Measurements from ENCODE around the gene TEKT1. TPM values are rescaled to one million over a fixed set of nuclear protein-coding genes. Genes with fewer than 3 reads are reported as not detected.
"Not testable (repeated sequence)": the region's sequence is repeated elsewhere in the genome, so short reads cannot be mapped to it uniquely, and the experiment has no call there.

The TEKT1 gene
- total RNA-seq: not detected
- long read RNA-seq: 0 reads

GRCh38 chr17:6831661-6832263 lies at the start of gene TEKT1:
TEKT1 (minus strand) TSS chr17:6831729; CDS start chr17:6830376, 1,353 bp downstream.
- TF ChIP-seq POLR2A (IDR thresholded peaks at IDR 0.05) (no peak), CTCF (IDR thresholded peaks at IDR 0.05) (no peak)
- ATAC-seq (peak; percentile 98 to 99 (median 99)), DNase-seq (peak; percentile 90 to 92 (median 90))
- Histone ChIP-seq H3K9me3 (no peaks in the 10 kb centered on the region), H3K36me3 (no peaks in the 10 kb centered on the region), H3K4me3 (peak within 1 kb of the TSS; percentile 47 to 56 (median 49)), H3K4me1 (no peaks in the 10 kb centered on the region), H3K27ac (no peak within 1 kb of the TSS), H3K27me3 (no peaks in the 10 kb centered on the region)
- intact Hi-C loops (cut with DNase I): no loop called here
- WGBS (ENCODE audit: insufficient coverage, low coverage, low lambda C conversion rate, missing lambda C conversion rate): 8% methylated on average over 7 of the region's 35 CpGs

GRCh38 chr17:6879221-6879975 lies 47.9 kb upstream of the TEKT1 start:
- H3K4me1 ChIP-seq; H3K4me3 ChIP-seq; H3K27me3 ChIP-seq; DNase-seq; ATAC-seq; H3K27ac ChIP-seq; H3K9me3 ChIP-seq; H3K36me3 ChIP-seq; intact Hi-C loops (cut with DNase I): not testable (repeated sequence)
- WGBS (ENCODE audit: insufficient coverage, low coverage, low lambda C conversion rate, missing lambda C conversion rate): 54% methylated on average over 8 of the region's 10 CpGs

- H3K4me1 ChIP-seq; H3K27me3 ChIP-seq; intact Hi-C loops (cut with DNase I); H3K4me3 ChIP-seq; H3K9me3 ChIP-seq; H3K27ac ChIP-seq; ATAC-seq; DNase-seq; H3K36me3 ChIP-seq: not testable (repeated sequence)
- WGBS (ENCODE audit: insufficient coverage, low coverage, low lambda C conversion rate, missing lambda C conversion rate): 83% methylated on average over 3 of the region's 4 CpGs
These were observed 43.7 kb upstream of the TEKT1 start for GRCh38 chr17:6875276-6875675.

- no peak overlapping the region for H3K27ac ChIP-seq
- ATAC-seq (no peak), DNase-seq (no peak)
- no peaks in the 10 kb centered on the region for H3K27me3 ChIP-seq
- 77% methylated on average over 3 of the region's 3 CpGs for WGBS (ENCODE audit: insufficient coverage, low coverage, low lambda C conversion rate, missing lambda C conversion rate)
- intact Hi-C loops (cut with DNase I): no loop called here
- H3K9me3 ChIP-seq: no peaks in the 10 kb centered on the region
- no peaks in the 10 kb centered on the region for H3K4me1 ChIP-seq
- no peak for TF ChIP-seq CTCF (IDR thresholded peaks at IDR 0.05)
- TF ChIP-seq POLR2A (IDR thresholded peaks at IDR 0.05): no peak
- H3K4me3 ChIP-seq: no peak overlapping the region
- no peaks in the 10 kb centered on the region for H3K36me3 ChIP-seq
These were observed 41.4 kb upstream of the TEKT1 start for GRCh38 chr17:6872936-6873335.

GRCh38 chr17:6870841-6871240 lies 39.3 kb upstream of the TEKT1 start:
- WGBS (ENCODE audit: insufficient coverage, low coverage, low lambda C conversion rate, missing lambda C conversion rate): 38% methylated on average over 1 of the region's 1 CpG
- no peak for ATAC-seq
- Histone ChIP-seq H3K4me1 (no peaks in the 10 kb centered on the region), H3K27ac (no peak overlapping the region), H3K9me3 (no peaks in the 10 kb centered on the region), H3K27me3 (no peaks in the 10 kb centered on the region), H3K4me3 (no peak overlapping the region), H3K36me3 (no peaks in the 10 kb centered on the region)
- intact Hi-C loops (cut with DNase I): no loop called here
- TF ChIP-seq CTCF (IDR thresholded peaks at IDR 0.05): no peak
- no peak for TF ChIP-seq POLR2A (IDR thresholded peaks at IDR 0.05)
- no peak for DNase-seq
